ENCODE data around the gene ANKIB1. TPM values are rescaled to one million over a fixed set of nuclear protein-coding genes. Genes with fewer than 3 reads are reported as not detected.

The ANKIB1 gene
- total and polyA plus RNA-seq, 2 donors (not counting 1 experiment from before 2014, with no cell fraction given), result 16.5 to 76.7 TPM

DNA sequence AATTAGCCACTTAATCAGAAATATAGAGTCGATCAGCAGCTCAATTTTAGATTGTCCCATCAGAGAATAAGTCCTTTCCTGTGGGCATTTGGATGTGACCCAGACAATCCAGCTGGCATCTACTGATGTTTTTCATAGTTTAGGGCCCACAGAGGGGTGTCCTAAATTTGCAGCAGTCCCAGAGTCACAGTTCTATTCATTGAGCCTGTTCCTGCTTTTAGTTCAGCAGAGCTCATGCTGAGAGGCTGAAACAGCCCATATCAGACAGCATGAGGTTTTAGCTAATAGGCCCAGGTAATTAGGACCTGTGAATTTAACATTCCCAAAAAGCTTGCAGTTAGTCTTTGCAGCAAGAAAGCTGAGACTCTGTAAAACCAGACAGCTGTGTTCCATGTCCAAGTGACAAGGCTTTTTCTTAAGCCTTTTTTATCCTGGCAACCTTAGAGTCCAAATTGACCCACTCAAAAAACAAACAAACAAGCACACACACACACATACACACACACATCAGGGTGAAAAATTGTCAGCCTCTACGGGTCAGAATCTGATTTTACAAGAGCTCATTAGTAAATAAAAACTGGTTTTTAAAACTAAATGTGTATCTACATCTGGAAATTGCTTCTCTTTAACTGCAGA lies 33.7 kb downstream of the ANKIB1 start:
- intact Hi-C loops (cut with micrococcal nuclease), result no loop called here
- DNase-seq (no peak), ATAC-seq (ENCODE audit: low read depth) (no peak)
- Histone ChIP-seq H2AFZ (ENCODE audit: insufficient read depth, low read depth, low read length, poor library complexity, severe bottlenecking) (no peak overlapping the region), H3K79me2 (ENCODE audit: control insufficient read depth, insufficient read depth, low read length) (peaks cover 41% of the 10 kb centered on the region), H3K4me1 (ENCODE audit: control insufficient read depth in 2 of 2, insufficient read depth in 2 of 2, low read length in 2 of 2) (peaks cover 4 to 5% of the 10 kb centered on the region in 2 donors), H3K4me3 (ENCODE audit: control extremely low read depth in 1 of 5, extremely low read depth in 1 of 5, insufficient read depth in 1 of 5, low read depth in 2 of 5, low read length in 4 of 5) (no peak overlapping the region), H3K4me2 (replicated peaks; ENCODE audit: low read depth, low read length, poor library complexity, severe bottlenecking) (no peak overlapping the region), H3K27me3 (replicated peaks in 1 of 4; ENCODE audit: control extremely low read depth in 1 of 4, control insufficient read depth in 3 of 4, insufficient read depth in 4 of 4, low read length in 3 of 4) (no peaks in the 10 kb centered on the region), H4K20me1 (ENCODE audit: control insufficient read depth, insufficient read depth, low read length, poor library complexity, severe bottlenecking) (peaks cover under 1% of the 10 kb centered on the region), H3K36me3 (replicated peaks in 1 of 2; ENCODE audit: control extremely low read depth in 1 of 2, control insufficient read depth in 1 of 2, extremely low read depth in 1 of 2, insufficient read depth in 2 of 2, low read length in 1 of 2) (peaks cover 0 to 1% of the 10 kb centered on the region in 2 experiments), H3K27ac (ENCODE audit: low read length in 2 of 2) (no peak overlapping the region), H3K9ac (ENCODE audit: low read length) (no peak overlapping the region), H3K9me3 (ENCODE audit: control extremely low read depth in 1 of 3, control insufficient read depth in 2 of 3, insufficient read depth in 1 of 3, low read length in 2 of 3) (peaks cover 5 to 14% (median 5%) of the 10 kb centered on the region in 3 donors)
- ChIA-PET CTCF (no interaction called here), POLR2A (no interaction called here)
- Mint-ChIP-seq H3K9me3 (ENCODE audit: insufficient read depth) (no peaks in the 10 kb centered on the region), H3K4me3 (no peak overlapping the region), H3K27ac (no peak overlapping the region), H3K4me1 (peaks cover 14% of the 10 kb centered on the region), H3K27me3 (no peaks in the 10 kb centered on the region)
- TF ChIP-seq, protein P1, sequence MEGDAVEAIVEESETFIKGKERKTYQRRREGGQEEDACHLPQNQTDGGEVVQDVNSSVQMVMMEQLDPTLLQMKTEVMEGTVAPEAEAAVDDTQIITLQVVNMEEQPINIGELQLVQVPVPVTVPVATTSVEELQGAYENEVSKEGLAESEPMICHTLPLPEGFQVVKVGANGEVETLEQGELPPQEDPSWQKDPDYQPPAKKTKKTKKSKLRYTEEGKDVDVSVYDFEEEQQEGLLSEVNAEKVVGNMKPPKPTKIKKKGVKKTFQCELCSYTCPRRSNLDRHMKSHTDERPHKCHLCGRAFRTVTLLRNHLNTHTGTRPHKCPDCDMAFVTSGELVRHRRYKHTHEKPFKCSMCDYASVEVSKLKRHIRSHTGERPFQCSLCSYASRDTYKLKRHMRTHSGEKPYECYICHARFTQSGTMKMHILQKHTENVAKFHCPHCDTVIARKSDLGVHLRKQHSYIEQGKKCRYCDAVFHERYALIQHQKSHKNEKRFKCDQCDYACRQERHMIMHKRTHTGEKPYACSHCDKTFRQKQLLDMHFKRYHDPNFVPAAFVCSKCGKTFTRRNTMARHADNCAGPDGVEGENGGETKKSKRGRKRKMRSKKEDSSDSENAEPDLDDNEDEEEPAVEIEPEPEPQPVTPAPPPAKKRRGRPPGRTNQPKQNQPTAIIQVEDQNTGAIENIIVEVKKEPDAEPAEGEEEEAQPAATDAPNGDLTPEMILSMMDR (IDR thresholded peaks at IDR 0.05), result no peak
- no peak for TF ChIP-seq EZH2 (IDR thresholded peaks at IDR 0.05; ENCODE audit: borderline replicate concordance, insufficient read depth, low read depth, low read length, poor library complexity, severe bottlenecking)
- 100% methylated on average over 1 of the region's 2 CpGs for WGBS (ENCODE audit: insufficient coverage)

DNA sequence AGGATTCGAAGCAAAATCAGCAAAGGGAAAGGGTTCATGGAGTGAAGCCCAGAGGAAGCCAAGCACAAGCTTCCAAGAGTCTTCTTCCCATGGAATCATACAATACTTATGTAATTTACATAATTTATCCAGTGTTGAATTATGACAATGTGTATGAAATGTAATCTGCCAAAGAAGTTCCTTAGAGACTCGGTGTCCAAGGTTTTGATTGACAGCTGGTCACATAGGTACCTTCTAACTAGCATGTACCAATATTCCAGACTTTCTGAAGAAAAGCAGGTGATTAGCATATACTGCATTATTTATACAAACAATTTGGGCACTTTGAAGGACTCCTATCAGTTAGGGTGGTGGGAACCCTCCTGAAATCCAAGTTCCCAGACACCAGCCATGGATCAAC lies 35.3 kb downstream of the ANKIB1 start:
- Histone ChIP-seq H2AFZ (ENCODE audit: insufficient read depth, low read depth, low read length, poor library complexity, severe bottlenecking) (no peak overlapping the region), H3K4me3 (ENCODE audit: control extremely low read depth in 1 of 5, extremely low read depth in 1 of 5, insufficient read depth in 1 of 5, low read depth in 2 of 5, low read length in 4 of 5) (no peak overlapping the region), H3K27me3 (replicated peaks in 1 of 4; ENCODE audit: control extremely low read depth in 1 of 4, control insufficient read depth in 3 of 4, insufficient read depth in 4 of 4, low read length in 3 of 4) (no peaks in the 10 kb centered on the region), H4K20me1 (ENCODE audit: control insufficient read depth, insufficient read depth, low read length, poor library complexity, severe bottlenecking) (peaks cover 12% of the 10 kb centered on the region), H3K9ac (ENCODE audit: low read length) (no peak overlapping the region), H3K79me2 (ENCODE audit: control insufficient read depth, insufficient read depth, low read length) (peaks cover 43% of the 10 kb centered on the region), H3K36me3 (replicated peaks in 1 of 2; ENCODE audit: control extremely low read depth in 1 of 2, control insufficient read depth in 1 of 2, extremely low read depth in 1 of 2, insufficient read depth in 2 of 2, low read length in 1 of 2) (peaks cover 0 to 1% of the 10 kb centered on the region in 2 experiments), H3K4me1 (ENCODE audit: control insufficient read depth in 2 of 2, insufficient read depth in 2 of 2, low read length in 2 of 2) (peaks cover 4 to 5% of the 10 kb centered on the region in 2 donors), H3K9me3 (ENCODE audit: control extremely low read depth in 1 of 3, control insufficient read depth in 2 of 3, insufficient read depth in 1 of 3, low read length in 2 of 3) (peaks cover 5 to 14% (median 5%) of the 10 kb centered on the region in 3 donors), H3K4me2 (replicated peaks; ENCODE audit: low read depth, low read length, poor library complexity, severe bottlenecking) (no peak overlapping the region), H3K27ac (ENCODE audit: low read length in 2 of 2) (no peak overlapping the region)
- H3K4me3 Mint-ChIP-seq, result no peak overlapping the region
- ChIA-PET CTCF (no interaction called here), POLR2A (no interaction called here)
- ATAC-seq (ENCODE audit: low read depth) (no peak), DNase-seq (no peak)
- intact Hi-C loops (cut with micrococcal nuclease), result no loop called here
- no CpG with 5 or more reads among the region's 2 CpGs for WGBS (ENCODE audit: insufficient coverage)
- no peak overlapping the region for H3K27ac Mint-ChIP-seq
- TF ChIP-seq, protein P1 (IDR thresholded peaks at IDR 0.05), result no peak
- no peak for TF ChIP-seq EZH2 (IDR thresholded peaks at IDR 0.05; ENCODE audit: borderline replicate concordance, insufficient read depth, low read depth, low read length, poor library complexity, severe bottlenecking)
- no peaks in the 10 kb centered on the region for H3K9me3 Mint-ChIP-seq (ENCODE audit: insufficient read depth)
- H3K27me3 Mint-ChIP-seq, result no peaks in the 10 kb centered on the region
- peaks cover 10% of the 10 kb centered on the region for H3K4me1 Mint-ChIP-seq
